ENCODE data around the gene GMDS. TPM values are rescaled to one million over a fixed set of nuclear protein-coding genes. Genes with fewer than 3 reads are reported as not detected.

Gene GMDS
- total RNA-seq, 1 experiment from 2014 or later = 27.6 TPM

DNA sequence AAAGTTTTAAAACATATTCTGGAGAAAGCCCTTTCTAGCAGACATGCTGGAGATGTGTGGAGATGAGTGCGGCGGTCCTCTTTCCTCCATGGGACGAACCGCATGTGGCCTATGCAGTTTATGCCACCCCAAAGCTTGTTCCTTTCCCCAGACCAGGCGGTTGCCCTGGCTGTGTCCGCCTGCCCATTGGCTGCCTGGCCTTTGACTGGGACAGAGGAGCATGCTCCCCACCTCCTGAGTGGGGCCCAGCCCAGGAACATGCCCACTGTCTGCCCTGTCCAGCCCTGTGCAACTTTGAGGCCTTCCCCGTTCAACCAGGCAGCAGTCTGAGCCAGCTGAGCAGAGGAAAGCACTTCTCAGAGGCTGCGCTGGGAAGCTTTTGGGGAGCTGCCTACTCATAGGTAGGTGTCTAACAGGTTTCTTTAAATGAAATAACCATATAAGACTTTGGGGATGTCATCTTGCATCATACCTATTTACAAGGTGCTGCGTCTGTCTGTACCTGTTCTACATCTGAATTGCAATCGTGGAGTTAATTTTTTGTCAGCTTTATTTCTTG is 615.1 kb downstream of the GMDS start:
- H4K8ac ChIP-seq (replicated peaks; ENCODE audit: insufficient read length, low read depth, low read length) = no peak overlapping the region
- no CpG with 5 or more reads among the region's 10 CpGs for WGBS (ENCODE audit: extremely low coverage, insufficient read length, low lambda C conversion rate)
- peaks cover 31% of the 10 kb centered on the region for H3K27me3 ChIP-seq (ENCODE audit: insufficient read depth, low read length)
- H2BK20ac ChIP-seq (ENCODE audit: low read depth, low read length, poor library complexity, severe bottlenecking) = no peak overlapping the region
- H3K4me2 ChIP-seq (ENCODE audit: insufficient read depth, insufficient read length, low read length) = no peak overlapping the region
- TF ChIP-seq, protein P1, sequence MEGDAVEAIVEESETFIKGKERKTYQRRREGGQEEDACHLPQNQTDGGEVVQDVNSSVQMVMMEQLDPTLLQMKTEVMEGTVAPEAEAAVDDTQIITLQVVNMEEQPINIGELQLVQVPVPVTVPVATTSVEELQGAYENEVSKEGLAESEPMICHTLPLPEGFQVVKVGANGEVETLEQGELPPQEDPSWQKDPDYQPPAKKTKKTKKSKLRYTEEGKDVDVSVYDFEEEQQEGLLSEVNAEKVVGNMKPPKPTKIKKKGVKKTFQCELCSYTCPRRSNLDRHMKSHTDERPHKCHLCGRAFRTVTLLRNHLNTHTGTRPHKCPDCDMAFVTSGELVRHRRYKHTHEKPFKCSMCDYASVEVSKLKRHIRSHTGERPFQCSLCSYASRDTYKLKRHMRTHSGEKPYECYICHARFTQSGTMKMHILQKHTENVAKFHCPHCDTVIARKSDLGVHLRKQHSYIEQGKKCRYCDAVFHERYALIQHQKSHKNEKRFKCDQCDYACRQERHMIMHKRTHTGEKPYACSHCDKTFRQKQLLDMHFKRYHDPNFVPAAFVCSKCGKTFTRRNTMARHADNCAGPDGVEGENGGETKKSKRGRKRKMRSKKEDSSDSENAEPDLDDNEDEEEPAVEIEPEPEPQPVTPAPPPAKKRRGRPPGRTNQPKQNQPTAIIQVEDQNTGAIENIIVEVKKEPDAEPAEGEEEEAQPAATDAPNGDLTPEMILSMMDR (conservative IDR thresholded peaks at IDR 0.05) = no peak
- no peak overlapping the region for H2BK5ac ChIP-seq (ENCODE audit: insufficient read length, low read length)
- Mint-ChIP-seq H3K27me3 (ENCODE audit: low read depth) (peaks cover 93% of the 10 kb centered on the region), H3K4me1 (peaks cover 3% of the 10 kb centered on the region in 2 experiments), H3K36me3 (ENCODE audit: insufficient read depth in 1 of 3, low read depth in 3 of 3) (no peaks in the 10 kb centered on the region), H3K27ac (no peak overlapping the region; a peak in 1 of 7 replicates), H3K9me3 (no peaks in the 10 kb centered on the region; a peak in 1 of 5 replicates), H3K4me3 (no peak overlapping the region)
- no peaks in the 10 kb centered on the region for H3K4me1 ChIP-seq (ENCODE audit: insufficient read depth, low read length)
- H3K79me1 ChIP-seq (ENCODE audit: insufficient read depth, low read depth, low read length, poor library complexity, severe bottlenecking) = no peaks in the 10 kb centered on the region
- H4K5ac ChIP-seq (ENCODE audit: insufficient read length, low read depth, low read length) = no peak overlapping the region
- no peak for DNase-seq
- no peak overlapping the region for H2BK120ac ChIP-seq (ENCODE audit: low read depth, low read length, poor library complexity, severe bottlenecking)
- H3K9ac ChIP-seq (ENCODE audit: extremely low read depth, insufficient read length, low read length) = no peak overlapping the region
- no peak overlapping the region for H3K4ac ChIP-seq (ENCODE audit: low read depth, low read length)
- H3K18ac ChIP-seq (ENCODE audit: insufficient read length, low read depth, low read length) = no peak overlapping the region
- no peak overlapping the region for H3T11ph ChIP-seq (ENCODE audit: low read length)
- H3K23me2 ChIP-seq (ENCODE audit: insufficient read length, low read depth, low read length, poor library complexity, severe bottlenecking) = no peaks in the 10 kb centered on the region
- H2AFZ ChIP-seq (ENCODE audit: low read length) = no peak overlapping the region
- H3K27ac ChIP-seq (ENCODE audit: insufficient read length, low read depth, low read length) = no peak overlapping the region
- no peaks in the 10 kb centered on the region for H4K20me1 ChIP-seq (ENCODE audit: control insufficient read depth, insufficient read depth, insufficient read length)
- no peaks in the 10 kb centered on the region for H3K79me2 ChIP-seq (ENCODE audit: insufficient read depth, low read length)
- no peak overlapping the region for H3K56ac ChIP-seq (ENCODE audit: insufficient read length, low read depth, low read length)
- no peak overlapping the region for H2AK5ac ChIP-seq (ENCODE audit: insufficient read length, low read length)
- no peak overlapping the region for H2BK15ac ChIP-seq (ENCODE audit: low read depth, low read length)
- H4K91ac ChIP-seq (ENCODE audit: insufficient read length, low read depth, low read length) = no peak overlapping the region
- no peak overlapping the region for H3K23ac ChIP-seq (ENCODE audit: insufficient read length, low read depth, low read length)
- no peaks in the 10 kb centered on the region for H3K9me3 ChIP-seq (ENCODE audit: control insufficient read depth, low read depth, low read length)
- no peak overlapping the region for H3K14ac ChIP-seq (ENCODE audit: insufficient read depth, low read length)
- H2BK12ac ChIP-seq (ENCODE audit: insufficient read length, low read depth, low read length) = no peak overlapping the region
